Uterus (tissue), 2 donors: Measurements from ENCODE around the gene SWSAP1.

ENCODE experiments used
- CTCF ChIP-seq, 4 experiments: fragments of 200-600 bp in 2 of 4; fragments of 450-650 bp in 2 of 4; sonication (generic) in 2 of 4; IDR thresholded peaks; one replicate each; pipeline ENCODE4 v1.5.1; 2016 to 2019; ENCODE audit warnings: antibody characterized with exemption in 4 of 4, mild to moderate bottlenecking in 2 of 4, moderate library complexity in 1 of 4
- POLR2A ChIP-seq, 2 donors: fragments of 450-650 bp; IDR thresholded peaks; one replicate each; pipeline ENCODE4 v1.6.1; 2016; ENCODE audit warnings: antibody characterized with exemption in 2 of 2, mild to moderate bottlenecking in 1 of 2, moderate library complexity in 1 of 2

- no peak for TF ChIP-seq CTCF (IDR thresholded peaks at IDR 0.05)
- no peak for TF ChIP-seq POLR2A (IDR thresholded peaks at IDR 0.05)
Measured at GRCh38 chr19:11421371-11422098, 47.1 kb downstream of the SWSAP1 start.
